RWPE2 (cell line): ENCODE measurements around the gene TRANK1.
"Not testable (repeated sequence)": the region's sequence is repeated elsewhere in the genome, so short reads cannot be mapped to it uniquely, and the experiment has no call there.

Experiments used
- ATAC-seq: fragments of 200-7000 bp; cut with Tn5 transposase; 3 replicates; pipeline ENCODE4 v1.9.1; 2021; ENCODE audit warnings: low read depth
- DNase-seq: peaks from one replicate; pipeline ENCODE4 v3.0.0-alpha.2; 2020; ENCODE audit warnings: low spot score
- H3K27ac ChIP-seq: fragments of 450-650 bp; 2 replicates; pipeline ENCODE4 v1.5.1; 2017; ENCODE audit warnings: mild to moderate bottlenecking; ENCODE audit not compliant: poor library complexity, severe bottlenecking
- H3K27me3 ChIP-seq: fragments of 250-450 bp; sonication (Bioruptor Pico); 2 replicates; pipeline ENCODE4 v1.5.1; 2021; ENCODE audit warnings: mild to moderate bottlenecking, moderate library complexity; ENCODE audit not compliant: insufficient read depth, poor library complexity, severe bottlenecking
- H3K36me3 ChIP-seq: fragments of 250-450 bp; sonication (Bioruptor Pico); 2 replicates; pipeline ENCODE4 v1.5.1; 2020; ENCODE audit warnings: low read depth, mild to moderate bottlenecking, moderate library complexity
- H3K4me1 ChIP-seq: fragments of 250-450 bp; sonication (Bioruptor Pico); 2 replicates; pipeline ENCODE4 v1.5.1; 2021; ENCODE audit warnings: mild to moderate bottlenecking, moderate library complexity; ENCODE audit not compliant: insufficient read depth, poor library complexity, severe bottlenecking
- H3K4me3 ChIP-seq: fragments of 250-450 bp; sonication (Bioruptor Pico); 2 replicates; pipeline ENCODE4 v1.5.1; 2021; ENCODE audit warnings: mild to moderate bottlenecking, moderate library complexity; ENCODE audit not compliant: severe bottlenecking
- H3K9me3 ChIP-seq: fragments of 250-450 bp; sonication (Bioruptor Pico); 2 replicates; pipeline ENCODE4 v1.5.1; 2021; ENCODE audit warnings: mild to moderate bottlenecking, moderate library complexity; ENCODE audit not compliant: severe bottlenecking
- TF ChIP-seq, protein P1 (sequence below): fragments of 450-650 bp; IDR thresholded peaks from one replicate; pipeline ENCODE4 v1.5.1; 2017; ENCODE audit warnings: mild to moderate bottlenecking, moderate library complexity; ENCODE audit not compliant: poor library complexity, severe bottlenecking

The TRANK1 gene

GRCh38 chr3:36941162-36941561 lies 3.7 kb downstream of the TRANK1 start:
- Histone ChIP-seq H3K4me3 (no peak overlapping the region), H3K4me1 (no peaks in the 10 kb centered on the region), H3K9me3 (no peaks in the 10 kb centered on the region), H3K27ac (no peak overlapping the region), H3K36me3 (no peaks in the 10 kb centered on the region), H3K27me3 (no peaks in the 10 kb centered on the region)
- no peak for ATAC-seq
- DNase-seq: no peak
- TF ChIP-seq, protein P1, sequence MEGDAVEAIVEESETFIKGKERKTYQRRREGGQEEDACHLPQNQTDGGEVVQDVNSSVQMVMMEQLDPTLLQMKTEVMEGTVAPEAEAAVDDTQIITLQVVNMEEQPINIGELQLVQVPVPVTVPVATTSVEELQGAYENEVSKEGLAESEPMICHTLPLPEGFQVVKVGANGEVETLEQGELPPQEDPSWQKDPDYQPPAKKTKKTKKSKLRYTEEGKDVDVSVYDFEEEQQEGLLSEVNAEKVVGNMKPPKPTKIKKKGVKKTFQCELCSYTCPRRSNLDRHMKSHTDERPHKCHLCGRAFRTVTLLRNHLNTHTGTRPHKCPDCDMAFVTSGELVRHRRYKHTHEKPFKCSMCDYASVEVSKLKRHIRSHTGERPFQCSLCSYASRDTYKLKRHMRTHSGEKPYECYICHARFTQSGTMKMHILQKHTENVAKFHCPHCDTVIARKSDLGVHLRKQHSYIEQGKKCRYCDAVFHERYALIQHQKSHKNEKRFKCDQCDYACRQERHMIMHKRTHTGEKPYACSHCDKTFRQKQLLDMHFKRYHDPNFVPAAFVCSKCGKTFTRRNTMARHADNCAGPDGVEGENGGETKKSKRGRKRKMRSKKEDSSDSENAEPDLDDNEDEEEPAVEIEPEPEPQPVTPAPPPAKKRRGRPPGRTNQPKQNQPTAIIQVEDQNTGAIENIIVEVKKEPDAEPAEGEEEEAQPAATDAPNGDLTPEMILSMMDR: no peak

GRCh38 chr3:36937492-36937891 lies 7.4 kb downstream of the TRANK1 start:
- Histone ChIP-seq H3K27ac (no peak overlapping the region), H3K4me3 (no peak overlapping the region)
- peak; percentile 44; the same call in 1 of the 3 replicates for ATAC-seq

GRCh38 chr3:36933540-36934296 lies 11.1 kb downstream of the TRANK1 start:
- DNase-seq: no peak
- TF ChIP-seq, protein P1: no peak
- Histone ChIP-seq H3K36me3 (no peaks in the 10 kb centered on the region), H3K9me3 (peaks cover 2% of the 10 kb centered on the region), H3K4me1 (peaks cover 6% of the 10 kb centered on the region), H3K27ac (no peak overlapping the region), H3K4me3 (no peak overlapping the region), H3K27me3 (no peaks in the 10 kb centered on the region)
- ATAC-seq: no peak

More at GRCh38 chr3:36937492-36937891, 7.4 kb downstream of the TRANK1 start:
- TF ChIP-seq, protein P1: no peak
- H3K36me3 ChIP-seq: no peaks in the 10 kb centered on the region
- H3K9me3 ChIP-seq: no peaks in the 10 kb centered on the region
- H3K27me3 ChIP-seq: no peaks in the 10 kb centered on the region
- peaks cover 6% of the 10 kb centered on the region for H3K4me1 ChIP-seq
- no peak for DNase-seq

- not testable (repeated sequence) for H3K4me3 ChIP-seq, H3K27me3 ChIP-seq, H3K36me3 ChIP-seq, H3K27ac ChIP-seq, H3K4me1 ChIP-seq, DNase-seq, H3K9me3 ChIP-seq, ATAC-seq
Observed at GRCh38 chr3:36931424-36931823, 13.4 kb downstream of the TRANK1 start.

DNA sequence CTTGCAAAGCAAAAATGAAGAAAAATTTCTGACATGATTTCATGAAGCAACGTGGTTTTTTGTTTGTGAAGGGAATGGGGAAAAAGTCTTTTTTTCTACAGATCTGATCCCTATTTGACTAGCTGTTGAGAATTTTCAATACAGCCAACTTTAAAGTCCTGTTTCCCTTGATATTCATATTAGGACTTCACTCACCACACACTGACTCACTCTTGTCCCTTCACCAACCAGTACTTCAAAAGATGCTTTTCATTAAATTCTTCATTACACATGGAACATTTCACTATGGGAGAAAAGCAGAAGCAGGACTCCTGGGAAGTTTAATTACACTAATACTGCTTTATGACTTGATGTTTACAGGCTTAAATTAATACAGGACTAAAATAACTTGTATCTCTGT lies 16.6 kb downstream of the TRANK1 start:
- no peak overlapping the region for H3K4me3 ChIP-seq
- H3K9me3 ChIP-seq: peaks cover 2% of the 10 kb centered on the region
- ATAC-seq: no peak
- no peak for DNase-seq
- H3K36me3 ChIP-seq: no peaks in the 10 kb centered on the region
- H3K27ac ChIP-seq: no peak overlapping the region
- TF ChIP-seq, protein P1: no peak
- H3K4me1 ChIP-seq: peaks cover 6% of the 10 kb centered on the region
- no peaks in the 10 kb centered on the region for H3K27me3 ChIP-seq
